Measurements from ENCODE around the gene MS4A6A.

MS4A6A gene

GRCh38 chr11:60172011-60172410 lies 10.9 kb downstream of the MS4A6A start:
- no peaks in the 10 kb centered on the region for H3K4me1 ChIP-seq (ENCODE audit: control insufficient read depth, insufficient read depth, low read length)
- H3K9ac ChIP-seq (ENCODE audit: low read length): no peak overlapping the region
- H3K27ac ChIP-seq (ENCODE audit: low read depth, low read length): no peak overlapping the region
- H3K36me3 ChIP-seq (ENCODE audit: control insufficient read depth, insufficient read depth, low read length): no peaks in the 10 kb centered on the region
- H3K4me3 ChIP-seq (ENCODE audit: low read length): no peak overlapping the region
- no peaks in the 10 kb centered on the region for H3K27me3 ChIP-seq (ENCODE audit: control insufficient read depth, insufficient read depth, low read length)

DNA sequence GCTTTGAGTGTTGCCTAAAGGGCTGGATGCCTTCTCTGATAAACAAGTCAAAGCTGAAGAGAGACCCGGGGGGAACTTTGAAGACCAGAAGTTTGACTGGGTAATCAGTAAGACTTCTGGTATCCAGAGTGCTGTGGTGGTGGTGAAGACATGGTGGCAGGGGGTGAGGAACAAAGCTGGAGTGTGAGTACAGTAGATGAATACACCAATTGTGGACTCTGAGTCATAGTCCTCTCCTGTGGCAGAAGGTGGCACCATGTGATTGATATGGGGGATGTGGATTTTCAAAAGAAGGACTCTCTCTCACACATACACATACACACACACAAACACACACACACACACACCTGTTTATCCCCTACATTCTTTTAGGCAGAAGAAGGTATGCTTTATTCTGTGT lies 12.3 kb downstream of the MS4A6A start:
- Histone ChIP-seq H3K27ac (ENCODE audit: low read depth, low read length) (no peak overlapping the region), H3K4me3 (ENCODE audit: low read length) (no peak overlapping the region), H3K4me1 (ENCODE audit: control insufficient read depth, insufficient read depth, low read length) (no peaks in the 10 kb centered on the region), H3K9ac (ENCODE audit: low read length) (no peak overlapping the region), H3K27me3 (ENCODE audit: control insufficient read depth, insufficient read depth, low read length) (no peaks in the 10 kb centered on the region), H3K36me3 (ENCODE audit: control insufficient read depth, insufficient read depth, low read length) (no peaks in the 10 kb centered on the region)

GRCh38 chr11:60169264-60169915 lies 13.5 kb downstream of the MS4A6A start:
- no peak overlapping the region for H3K4me3 ChIP-seq (ENCODE audit: low read length)
- no peak overlapping the region for H3K27ac ChIP-seq (ENCODE audit: low read depth, low read length)
- H3K36me3 ChIP-seq (ENCODE audit: control insufficient read depth, insufficient read depth, low read length): no peaks in the 10 kb centered on the region
- H3K9ac ChIP-seq (ENCODE audit: low read length): no peak overlapping the region
- no peaks in the 10 kb centered on the region for H3K27me3 ChIP-seq (ENCODE audit: control insufficient read depth, insufficient read depth, low read length)
- H3K4me1 ChIP-seq (ENCODE audit: control insufficient read depth, insufficient read depth, low read length): no peaks in the 10 kb centered on the region

DNA sequence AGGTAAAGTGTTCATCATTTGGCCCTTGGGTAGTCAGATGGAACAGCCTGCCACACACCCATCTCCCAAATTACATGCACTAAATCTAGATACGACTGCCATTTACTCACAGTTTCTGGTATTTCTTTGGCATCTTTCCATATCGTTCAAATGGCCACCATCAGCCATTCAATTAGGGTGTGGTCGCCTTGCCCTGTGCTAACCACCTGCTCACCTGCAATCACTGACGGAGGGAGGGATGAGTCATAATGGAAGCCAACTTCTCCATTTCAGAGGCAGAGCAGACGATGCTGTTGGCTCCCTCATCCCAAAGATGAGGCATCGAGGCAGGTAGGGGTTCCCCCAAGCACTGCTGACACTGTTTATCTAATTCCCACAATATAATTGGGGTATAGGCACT lies 14.6 kb downstream of the MS4A6A start:
- Histone ChIP-seq H3K27me3 (ENCODE audit: control insufficient read depth, insufficient read depth, low read length) (no peaks in the 10 kb centered on the region), H3K4me3 (ENCODE audit: low read length) (no peak overlapping the region), H3K27ac (ENCODE audit: low read depth, low read length) (no peak overlapping the region), H3K4me1 (ENCODE audit: control insufficient read depth, insufficient read depth, low read length) (no peaks in the 10 kb centered on the region), H3K9ac (ENCODE audit: low read length) (no peak overlapping the region), H3K36me3 (ENCODE audit: control insufficient read depth, insufficient read depth, low read length) (no peaks in the 10 kb centered on the region)

GRCh38 chr11:60165951-60166350 lies 16.9 kb downstream of the MS4A6A start:
- Histone ChIP-seq H3K27me3 (ENCODE audit: control insufficient read depth, insufficient read depth, low read length) (no peaks in the 10 kb centered on the region), H3K36me3 (ENCODE audit: control insufficient read depth, insufficient read depth, low read length) (no peaks in the 10 kb centered on the region), H3K4me3 (ENCODE audit: low read length) (no peak overlapping the region), H3K4me1 (ENCODE audit: control insufficient read depth, insufficient read depth, low read length) (no peaks in the 10 kb centered on the region), H3K27ac (ENCODE audit: low read depth, low read length) (no peak overlapping the region), H3K9ac (ENCODE audit: low read length) (no peak overlapping the region)

DNA sequence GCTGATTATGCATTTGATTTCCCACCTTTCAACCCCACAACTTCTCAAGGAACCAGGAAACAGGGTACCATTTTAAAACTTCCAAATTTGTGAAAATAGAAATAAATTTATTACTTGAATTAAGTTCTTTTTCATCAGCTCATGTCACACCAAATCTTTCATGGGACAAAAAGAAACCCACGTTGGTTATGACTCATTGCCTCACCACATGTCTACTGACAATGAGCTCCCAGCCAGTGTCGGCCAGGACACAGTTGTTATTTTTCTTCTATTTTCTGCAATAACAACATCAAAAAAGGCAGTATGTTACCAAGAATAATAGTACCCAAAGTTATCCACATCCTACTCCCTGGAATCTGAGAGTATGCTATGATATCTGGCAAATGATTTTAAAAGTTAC lies 17.3 kb downstream of the MS4A6A start:
- no peaks in the 10 kb centered on the region for H3K4me1 ChIP-seq (ENCODE audit: control insufficient read depth, insufficient read depth, low read length)
- H3K27me3 ChIP-seq (ENCODE audit: control insufficient read depth, insufficient read depth, low read length): no peaks in the 10 kb centered on the region
- H3K9ac ChIP-seq (ENCODE audit: low read length): no peak overlapping the region
- H3K36me3 ChIP-seq (ENCODE audit: control insufficient read depth, insufficient read depth, low read length): no peaks in the 10 kb centered on the region
- H3K27ac ChIP-seq (ENCODE audit: low read depth, low read length): no peak overlapping the region
- no peak overlapping the region for H3K4me3 ChIP-seq (ENCODE audit: low read length)

GRCh38 chr11:60164550-60165075 lies 18.3 kb downstream of the MS4A6A start:
- Histone ChIP-seq H3K36me3 (ENCODE audit: control insufficient read depth, insufficient read depth, low read length) (no peaks in the 10 kb centered on the region), H3K4me3 (ENCODE audit: low read length) (no peak overlapping the region), H3K27me3 (ENCODE audit: control insufficient read depth, insufficient read depth, low read length) (no peaks in the 10 kb centered on the region), H3K27ac (ENCODE audit: low read depth, low read length) (no peak overlapping the region), H3K4me1 (ENCODE audit: control insufficient read depth, insufficient read depth, low read length) (no peaks in the 10 kb centered on the region), H3K9ac (ENCODE audit: low read length) (no peak overlapping the region)

DNA sequence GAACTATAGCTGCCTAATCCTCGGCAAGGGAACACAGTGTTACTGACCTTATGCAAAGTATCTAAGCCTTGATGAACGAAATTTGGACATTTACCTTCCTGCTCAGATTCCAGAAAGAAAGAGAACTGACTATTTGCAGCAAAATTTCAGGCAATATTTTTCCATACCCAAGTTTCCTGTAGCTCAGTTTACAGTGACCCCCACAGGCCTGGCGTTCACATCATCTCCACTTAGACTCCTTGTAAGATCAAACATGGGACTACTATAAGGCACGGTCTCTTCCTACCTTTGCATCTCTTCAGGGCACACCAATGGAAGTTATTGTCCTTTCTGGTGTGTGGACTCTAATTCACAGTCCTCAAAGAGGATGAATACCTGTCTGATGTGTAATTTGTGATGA lies 21.1 kb downstream of the MS4A6A start:
- Histone ChIP-seq H3K27ac (ENCODE audit: low read depth, low read length) (no peak overlapping the region), H3K4me1 (ENCODE audit: control insufficient read depth, insufficient read depth, low read length) (no peaks in the 10 kb centered on the region), H3K4me3 (ENCODE audit: low read length) (no peak overlapping the region), H3K27me3 (ENCODE audit: control insufficient read depth, insufficient read depth, low read length) (no peaks in the 10 kb centered on the region), H3K36me3 (ENCODE audit: control insufficient read depth, insufficient read depth, low read length) (no peaks in the 10 kb centered on the region), H3K9ac (ENCODE audit: low read length) (no peak overlapping the region)

DNA sequence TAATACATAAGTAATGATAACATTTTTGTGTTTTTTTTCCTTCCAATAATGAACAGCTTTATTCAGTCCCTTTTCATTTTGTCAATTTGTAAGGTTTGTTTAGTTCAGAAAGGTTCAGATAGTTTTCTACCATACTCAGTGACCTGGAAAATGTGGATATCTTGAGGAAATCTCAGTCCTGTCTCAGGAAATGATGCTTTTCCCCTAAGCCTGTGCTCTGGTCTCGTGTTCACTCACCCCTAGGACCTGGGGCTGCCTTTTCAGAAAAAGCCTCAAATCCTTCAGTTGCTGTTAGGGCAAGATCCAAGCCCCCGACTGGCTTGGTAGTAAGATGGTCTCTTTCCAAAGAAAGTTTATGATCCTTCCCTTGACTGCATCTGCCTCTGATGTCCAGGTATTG lies 21.8 kb downstream of the MS4A6A start:
- H3K27ac ChIP-seq (ENCODE audit: low read depth, low read length): no peak overlapping the region

DNA sequence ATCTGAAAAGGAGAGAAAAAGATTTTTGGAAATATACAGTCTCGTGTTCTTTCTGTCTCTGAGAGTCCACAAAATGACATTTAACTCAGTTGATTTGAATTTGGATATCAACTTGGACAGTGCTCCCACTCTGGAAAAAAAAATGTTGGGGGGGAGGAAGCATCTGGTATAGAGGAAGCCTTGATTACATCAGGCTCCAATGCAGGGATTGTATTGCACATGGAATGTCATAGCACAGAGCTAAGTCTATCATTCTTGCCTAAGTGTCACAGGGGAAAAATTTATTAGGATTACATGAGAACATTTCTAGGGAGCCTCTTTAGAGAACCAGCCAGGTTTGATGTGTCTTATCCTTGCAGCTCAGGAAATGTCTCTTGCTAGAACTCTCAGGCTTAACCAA lies 23.0 kb downstream of the MS4A6A start:
- no peaks in the 10 kb centered on the region for H3K27me3 ChIP-seq (ENCODE audit: control insufficient read depth, insufficient read depth, low read length)
- H3K36me3 ChIP-seq (ENCODE audit: control insufficient read depth, insufficient read depth, low read length): no peaks in the 10 kb centered on the region
- H3K27ac ChIP-seq (ENCODE audit: low read depth, low read length): no peak overlapping the region
- H3K4me3 ChIP-seq (ENCODE audit: low read length): no peak overlapping the region
- H3K4me1 ChIP-seq (ENCODE audit: control insufficient read depth, insufficient read depth, low read length): no peaks in the 10 kb centered on the region
- H3K9ac ChIP-seq (ENCODE audit: low read length): no peak overlapping the region

More for the DNA sequence above, 21.8 kb downstream of the MS4A6A start:
- Histone ChIP-seq H3K4me1 (ENCODE audit: control insufficient read depth, insufficient read depth, low read length) (no peaks in the 10 kb centered on the region), H3K36me3 (ENCODE audit: control insufficient read depth, insufficient read depth, low read length) (no peaks in the 10 kb centered on the region), H3K4me3 (ENCODE audit: low read length) (no peak overlapping the region), H3K27me3 (ENCODE audit: control insufficient read depth, insufficient read depth, low read length) (no peaks in the 10 kb centered on the region), H3K9ac (ENCODE audit: low read length) (no peak overlapping the region)

- Histone ChIP-seq H3K4me3 (ENCODE audit: low read length) (no peak overlapping the region), H3K27ac (ENCODE audit: low read depth, low read length) (no peak overlapping the region), H3K27me3 (ENCODE audit: control insufficient read depth, insufficient read depth, low read length) (no peaks in the 10 kb centered on the region), H3K9ac (ENCODE audit: low read length) (no peak overlapping the region), H3K36me3 (ENCODE audit: control insufficient read depth, insufficient read depth, low read length) (no peaks in the 10 kb centered on the region), H3K4me1 (ENCODE audit: control insufficient read depth, insufficient read depth, low read length) (no peaks in the 10 kb centered on the region)
These were observed 23.6 kb downstream of the MS4A6A start for GRCh38 chr11:60159284-60159683.

DNA sequence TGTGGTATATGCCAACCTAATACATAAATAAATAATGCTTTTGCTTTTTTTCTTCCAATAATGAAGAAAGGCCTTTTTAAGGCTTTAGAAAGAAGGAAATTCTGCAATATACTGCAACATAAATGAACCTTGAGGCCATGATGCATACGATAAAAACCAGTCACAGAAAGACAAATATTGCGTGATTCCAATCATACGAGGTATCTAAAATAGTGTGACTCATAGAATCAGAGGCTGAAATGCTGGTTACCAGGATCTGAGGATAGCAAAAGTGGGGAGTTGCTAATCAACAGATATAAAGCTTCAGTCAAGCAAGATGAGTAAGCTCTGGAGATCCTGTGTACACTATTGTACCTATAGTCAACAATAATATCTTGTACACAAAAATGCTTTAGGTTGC lies 24.2 kb downstream of the MS4A6A start:
- no peak overlapping the region for H3K9ac ChIP-seq (ENCODE audit: low read length)
- H3K27ac ChIP-seq (ENCODE audit: low read depth, low read length): no peak overlapping the region
- H3K27me3 ChIP-seq (ENCODE audit: control insufficient read depth, insufficient read depth, low read length): no peaks in the 10 kb centered on the region
- H3K36me3 ChIP-seq (ENCODE audit: control insufficient read depth, insufficient read depth, low read length): no peaks in the 10 kb centered on the region
- H3K4me1 ChIP-seq (ENCODE audit: control insufficient read depth, insufficient read depth, low read length): no peaks in the 10 kb centered on the region
- H3K4me3 ChIP-seq (ENCODE audit: low read length): no peak overlapping the region

- H3K4me3 ChIP-seq (ENCODE audit: low read length): no peak overlapping the region
- no peak overlapping the region for H3K9ac ChIP-seq (ENCODE audit: low read length)
- H3K27me3 ChIP-seq (ENCODE audit: control insufficient read depth, insufficient read depth, low read length): no peaks in the 10 kb centered on the region
- no peaks in the 10 kb centered on the region for H3K4me1 ChIP-seq (ENCODE audit: control insufficient read depth, insufficient read depth, low read length)
- no peak overlapping the region for H3K27ac ChIP-seq (ENCODE audit: low read depth, low read length)
- H3K36me3 ChIP-seq (ENCODE audit: control insufficient read depth, insufficient read depth, low read length): no peaks in the 10 kb centered on the region
These were observed 27.0 kb downstream of the MS4A6A start for GRCh38 chr11:60155931-60156330.
